HG03520 (cell line): ENCODE results near the gene PRKCE.

Experiments
- ATAC-seq: cut with Tn5 transposase; IDR thresholded peaks from one replicate; pipeline ENCODE4 v1.9.1; 2021; ENCODE audit warnings: mild to moderate bottlenecking, moderate library complexity; ENCODE audit not compliant: unreplicated experiment

Gene PRKCE

DNA sequence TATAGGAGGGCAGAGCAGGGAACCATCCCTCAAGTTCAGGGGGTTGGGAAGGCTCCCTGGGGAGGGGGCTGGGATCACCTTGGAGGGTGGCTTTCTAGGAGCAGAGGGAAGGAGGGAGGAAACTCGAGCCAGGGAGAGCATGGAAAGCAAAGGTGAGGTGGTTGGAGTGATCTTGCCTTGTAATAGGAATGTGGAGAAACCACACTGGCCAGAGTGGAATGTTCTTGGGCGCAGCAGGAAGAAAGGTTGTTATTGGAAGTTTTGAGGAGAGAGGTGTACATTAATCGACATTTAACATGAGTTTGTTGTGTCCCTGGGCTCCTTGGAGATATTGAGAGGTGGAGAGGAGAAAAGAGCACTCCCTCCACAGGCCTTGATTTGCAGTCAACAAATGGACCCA, 272.2 kb downstream of the PRKCE start:
- no peak for ATAC-seq

DNA sequence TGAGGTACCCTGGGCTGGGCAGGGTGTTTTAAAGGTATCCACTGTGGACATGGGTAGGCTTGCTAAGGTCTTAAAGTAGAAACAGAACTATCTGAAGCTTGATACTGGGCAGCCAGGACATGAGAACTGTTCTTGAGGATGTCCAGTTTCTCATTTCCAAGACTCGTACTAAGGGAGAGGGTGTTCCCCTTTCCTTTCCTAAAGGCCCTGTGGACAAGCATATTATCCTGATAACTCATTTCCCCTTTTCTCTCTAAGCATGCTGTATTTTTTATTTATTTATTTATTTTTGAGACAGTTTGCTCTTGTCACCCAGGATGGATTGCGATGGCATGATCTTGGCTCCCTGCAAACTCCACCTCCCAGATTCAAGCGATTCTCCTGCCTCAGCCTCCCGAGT, 273.6 kb downstream of the PRKCE start:
- no peak for ATAC-seq

DNA sequence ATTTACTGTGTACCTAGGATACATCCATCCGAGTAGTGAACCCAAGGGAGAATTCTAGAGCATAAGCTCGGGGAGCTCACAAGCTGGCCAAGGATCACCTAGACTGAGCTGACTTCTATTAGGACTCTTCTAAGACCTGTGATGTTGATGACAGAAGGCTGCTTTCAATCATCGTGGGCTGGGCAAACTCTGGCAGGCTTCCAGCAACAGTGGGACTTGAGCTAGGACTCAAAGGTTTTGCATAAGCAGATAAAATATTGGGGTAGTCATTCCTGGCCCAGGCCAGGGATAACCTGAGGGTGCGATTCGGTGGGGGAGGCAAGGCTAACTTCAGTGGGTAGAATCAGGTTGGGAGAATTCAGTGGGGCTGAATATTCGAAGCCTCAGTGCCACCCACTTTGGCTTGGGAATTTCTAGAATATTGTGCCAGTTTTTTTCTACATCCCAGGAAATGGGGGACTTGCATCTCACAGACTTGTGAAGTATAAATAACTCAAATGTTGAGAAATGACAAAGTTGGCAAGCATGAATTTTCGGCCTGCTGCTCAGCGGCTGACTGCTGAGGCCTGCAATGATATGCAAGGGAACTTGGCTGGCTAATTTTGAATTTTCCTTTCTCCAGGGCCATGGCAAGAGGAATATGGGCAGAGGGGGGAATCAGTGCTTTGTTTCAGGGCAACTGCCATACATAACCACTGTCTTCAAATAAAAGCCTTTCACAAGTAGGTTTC, 274.3 kb downstream of the PRKCE start:
- ATAC-seq, result no peak

DNA sequence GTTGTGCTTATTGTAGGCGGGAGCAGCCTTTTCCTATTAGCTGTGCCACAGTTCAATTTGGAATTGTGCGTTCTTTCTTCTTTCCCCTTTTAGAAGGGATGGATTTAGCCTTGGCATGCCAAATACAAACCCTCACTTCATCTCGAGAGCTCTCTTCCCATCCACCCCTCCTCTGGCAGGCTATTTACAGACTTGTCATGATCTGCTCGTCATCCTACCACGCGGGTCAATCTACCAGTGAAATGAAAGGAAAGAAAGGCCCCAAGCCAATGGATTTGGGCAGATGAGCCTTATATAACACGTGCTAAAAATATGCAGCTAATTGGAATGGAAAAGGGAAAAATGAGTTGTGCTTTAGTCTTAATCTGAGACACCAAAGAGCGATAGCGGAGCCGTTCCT, 277.5 kb downstream of the PRKCE start:
- no peak for ATAC-seq

DNA sequence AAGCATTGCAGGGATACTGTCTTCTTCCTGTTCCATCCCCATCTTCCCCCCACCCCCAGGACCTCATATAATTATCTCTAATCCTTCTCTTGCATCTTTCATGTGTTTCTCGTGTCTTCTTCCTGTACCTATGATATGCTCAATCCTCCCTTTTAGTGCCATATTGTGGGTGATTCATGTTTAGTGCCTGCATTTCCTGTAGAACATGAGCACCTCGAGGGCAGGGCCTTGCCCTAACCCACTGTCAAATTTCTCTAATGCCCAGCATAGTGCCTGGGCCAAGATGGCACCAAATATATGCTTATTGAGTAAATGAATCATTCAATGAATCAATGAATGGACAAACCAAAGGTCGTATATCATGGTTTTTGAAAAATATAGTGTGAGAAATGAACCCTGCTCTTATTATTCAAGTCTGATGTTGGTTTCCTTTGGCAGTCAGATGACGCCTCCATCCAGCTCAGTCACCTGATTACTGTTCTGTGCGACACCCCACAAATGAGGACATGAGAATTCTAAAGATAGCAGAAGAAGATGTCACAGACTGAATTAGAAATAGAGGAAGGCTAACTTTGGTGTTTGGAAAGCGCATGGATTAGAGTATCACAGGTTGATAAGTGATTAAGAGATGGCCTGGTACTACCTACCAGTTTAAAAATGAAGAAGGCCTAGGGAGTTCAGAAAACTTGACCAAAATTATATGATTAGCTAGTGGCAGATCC, 278.4 kb downstream of the PRKCE start:
- ATAC-seq, result no peak

DNA sequence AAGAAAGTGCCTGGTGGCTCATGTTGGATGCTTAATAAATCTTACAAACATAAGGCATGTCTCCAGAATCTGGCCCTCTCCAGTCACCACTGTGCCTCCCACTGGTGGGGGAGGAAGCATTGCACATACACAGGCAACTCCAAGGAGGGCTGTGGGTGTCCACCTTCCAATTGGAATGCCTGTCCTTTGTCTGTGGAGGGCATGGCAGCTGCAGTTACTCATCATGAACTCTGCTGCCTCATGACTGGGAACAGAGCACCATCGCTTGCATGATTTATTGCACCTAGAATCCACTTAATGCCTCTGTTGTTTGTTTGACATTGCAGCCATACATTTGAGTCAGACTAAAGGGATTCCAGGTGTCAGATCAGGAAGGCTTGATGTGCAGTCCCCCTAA, 278.9 kb downstream of the PRKCE start:
- no peak for ATAC-seq

DNA sequence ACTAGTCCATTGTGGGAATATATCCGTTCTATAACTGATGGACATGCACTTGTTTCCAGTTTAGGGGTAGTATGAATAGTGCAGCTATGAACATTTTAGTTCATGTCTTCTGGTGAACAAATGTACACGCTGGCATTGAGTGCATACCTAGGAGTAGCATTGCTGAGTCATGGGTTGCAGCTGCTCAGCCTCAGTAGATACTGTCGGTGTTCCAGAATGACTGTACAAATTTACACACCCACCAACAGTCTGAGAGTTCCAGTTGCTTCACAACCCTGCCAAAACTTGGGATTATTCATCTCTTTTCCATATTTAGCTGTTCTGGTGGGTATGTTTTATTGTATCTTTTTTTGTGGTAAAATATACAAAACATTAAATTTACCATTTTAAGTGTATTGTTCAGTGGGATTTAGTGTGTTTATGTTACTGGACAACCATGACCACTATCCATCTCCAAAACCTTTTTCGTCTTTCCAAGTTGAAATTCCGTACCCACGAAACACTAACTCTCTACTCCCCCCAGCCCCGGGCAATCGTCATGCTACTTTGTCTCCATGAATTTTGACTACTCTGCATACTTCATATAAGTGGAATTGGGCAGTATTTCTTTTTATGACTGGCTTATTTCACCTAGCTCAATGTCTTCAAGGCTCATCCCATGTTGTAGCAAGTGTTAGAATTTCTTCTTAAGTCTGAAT, 281.0 kb downstream of the PRKCE start:
- ATAC-seq, result no peak

DNA sequence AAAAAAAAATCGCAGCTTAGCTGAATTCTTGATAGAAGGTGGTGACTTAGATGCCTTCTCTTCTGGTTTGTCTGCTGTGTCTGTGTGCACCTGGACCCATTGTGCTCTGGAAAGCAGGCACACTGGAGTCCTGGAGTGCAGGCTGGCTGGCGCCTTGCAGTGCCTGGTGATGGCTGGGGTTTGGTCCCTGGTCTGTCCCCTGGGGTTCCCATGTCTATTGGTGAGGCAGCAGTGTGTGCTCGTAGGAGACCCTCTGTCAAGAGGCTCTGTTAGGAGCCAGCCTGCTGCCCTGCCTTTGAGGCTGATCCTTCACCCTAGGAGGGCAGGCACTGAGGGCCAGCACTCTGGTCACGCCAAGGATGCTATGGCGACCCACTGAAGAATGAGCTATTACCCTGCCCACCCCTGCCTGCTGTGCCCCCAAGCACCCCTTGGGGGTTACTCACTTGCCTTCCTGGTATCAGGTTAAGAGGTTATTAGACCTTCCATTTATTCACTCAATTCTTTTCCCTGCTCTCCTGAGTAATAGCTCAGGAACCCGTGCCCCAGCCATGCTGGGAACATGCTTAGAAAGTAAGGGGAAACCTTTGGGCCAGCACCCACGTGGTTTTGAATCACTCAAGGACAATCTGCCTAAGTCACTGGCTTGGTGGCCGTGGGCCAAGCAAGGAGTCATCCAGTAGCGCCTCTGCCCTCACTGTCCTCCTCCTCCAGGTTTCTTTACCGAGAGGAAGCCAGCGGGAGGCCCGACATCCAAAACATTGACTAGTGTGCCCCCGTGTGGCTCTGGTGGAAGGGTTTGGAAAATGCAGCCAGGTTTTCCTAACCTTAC, 284.5 kb downstream of the PRKCE start:
- no peak for ATAC-seq

DNA sequence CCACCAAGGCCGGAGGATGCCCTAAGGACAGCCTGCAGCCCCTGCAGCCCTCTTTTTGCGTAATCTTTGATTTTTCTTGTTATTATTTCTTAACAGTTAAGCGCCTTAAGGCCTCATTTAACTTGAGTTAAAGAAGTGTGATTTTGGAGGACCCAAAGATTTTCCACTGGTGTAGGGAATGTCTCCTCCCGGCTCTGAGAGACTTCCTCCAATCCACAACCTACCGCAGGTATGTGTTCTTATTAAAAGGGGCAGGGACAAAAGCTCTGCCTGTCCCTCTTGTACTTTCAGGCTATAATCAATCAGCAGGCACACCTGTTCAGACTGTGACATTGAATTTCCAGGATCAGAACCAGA, 285.1 kb downstream of the PRKCE start:
- no peak for ATAC-seq

DNA sequence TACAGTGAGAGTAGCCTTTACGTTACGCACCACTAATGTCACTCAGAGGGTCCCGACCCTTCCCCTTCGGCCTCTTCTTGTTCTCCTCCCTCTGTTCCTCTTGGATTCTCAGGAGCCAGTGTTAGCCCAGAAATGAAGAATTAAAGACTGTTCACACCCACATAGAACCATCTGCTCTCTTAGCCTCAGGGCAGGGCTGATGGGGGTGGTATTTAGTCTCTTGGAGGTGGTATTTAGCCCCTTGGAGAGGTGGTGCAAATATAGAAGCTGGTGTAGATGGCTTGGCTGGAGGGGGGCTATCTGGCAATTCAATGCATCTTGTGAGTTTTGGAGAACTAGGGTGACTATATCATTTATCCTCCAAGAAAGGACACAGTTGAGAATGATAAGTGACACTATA, 286.5 kb downstream of the PRKCE start:
- ATAC-seq, result no peak

DNA sequence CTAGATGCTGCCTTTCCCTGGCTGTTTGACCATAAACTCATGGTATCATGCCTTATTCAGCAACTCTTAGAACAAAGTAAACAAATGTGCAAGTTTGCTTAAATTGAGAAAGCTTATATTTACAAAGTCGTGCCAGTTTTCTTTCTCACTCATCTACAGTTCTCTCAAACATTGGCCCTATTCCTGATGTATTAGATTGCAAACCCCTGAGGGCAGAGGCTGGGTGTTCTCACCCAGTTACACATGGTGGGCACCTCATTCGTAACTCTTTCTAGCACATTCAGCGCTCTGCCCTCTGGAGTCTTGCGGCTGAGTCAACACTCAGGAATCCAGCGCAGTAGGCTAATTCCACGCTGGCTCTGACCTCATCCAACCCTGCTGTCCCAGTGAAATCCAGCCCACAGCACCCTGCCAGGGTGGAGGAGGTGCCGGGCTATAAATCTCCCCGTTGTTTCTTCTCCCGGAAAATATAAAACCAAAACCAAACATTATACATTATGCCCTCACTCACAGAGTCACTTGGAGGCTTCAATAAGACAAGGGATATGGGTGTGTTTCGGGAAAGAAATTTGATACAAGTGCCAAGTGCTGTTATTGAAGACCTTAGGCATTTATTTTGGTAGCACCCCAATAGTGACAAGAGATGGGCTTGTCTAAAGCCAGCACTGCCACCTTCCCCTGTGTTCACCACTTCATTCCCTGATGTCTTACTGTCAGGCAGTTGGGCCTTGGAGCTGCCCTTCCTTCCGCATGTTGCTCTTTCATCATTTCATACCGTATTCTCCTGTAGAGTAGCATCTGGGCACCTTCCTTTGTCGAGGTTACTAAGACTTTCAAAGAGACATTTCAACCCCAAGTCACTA, 287.4 kb downstream of the PRKCE start:
- ATAC-seq, result no peak

DNA sequence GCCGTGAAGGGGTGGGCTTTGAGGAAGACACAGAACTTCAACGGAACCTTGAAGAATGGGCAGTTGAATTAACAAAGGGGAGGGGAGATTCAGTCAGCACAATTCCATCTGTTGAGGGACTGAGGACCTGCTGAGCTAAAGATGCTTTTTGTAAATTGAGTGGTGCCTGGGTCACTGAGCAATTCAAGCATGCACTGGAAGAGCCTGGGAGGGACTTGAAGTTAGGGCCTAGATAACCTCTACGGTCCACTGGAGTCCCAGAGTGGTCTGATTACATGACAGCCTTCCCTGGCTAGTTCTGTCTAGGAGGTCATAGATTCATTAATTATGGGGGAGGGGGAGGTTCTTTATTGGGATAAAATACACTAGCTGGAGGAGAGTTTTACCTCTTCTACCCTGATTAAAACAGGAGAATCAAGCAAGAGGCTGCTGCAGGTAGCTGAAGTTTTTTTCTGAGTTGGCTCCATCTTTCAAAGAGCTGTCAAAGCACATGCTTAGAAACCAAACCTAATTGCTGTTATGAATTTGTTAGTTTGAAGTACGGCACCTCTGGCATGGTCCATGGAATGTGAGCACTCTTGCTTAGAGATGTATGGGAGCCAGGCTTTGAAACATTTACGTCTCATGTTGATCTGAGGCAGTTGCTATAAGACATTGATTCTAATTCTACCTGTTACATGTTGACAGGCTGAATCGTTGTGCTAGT, 290.2 kb downstream of the PRKCE start:
- no peak for ATAC-seq

DNA sequence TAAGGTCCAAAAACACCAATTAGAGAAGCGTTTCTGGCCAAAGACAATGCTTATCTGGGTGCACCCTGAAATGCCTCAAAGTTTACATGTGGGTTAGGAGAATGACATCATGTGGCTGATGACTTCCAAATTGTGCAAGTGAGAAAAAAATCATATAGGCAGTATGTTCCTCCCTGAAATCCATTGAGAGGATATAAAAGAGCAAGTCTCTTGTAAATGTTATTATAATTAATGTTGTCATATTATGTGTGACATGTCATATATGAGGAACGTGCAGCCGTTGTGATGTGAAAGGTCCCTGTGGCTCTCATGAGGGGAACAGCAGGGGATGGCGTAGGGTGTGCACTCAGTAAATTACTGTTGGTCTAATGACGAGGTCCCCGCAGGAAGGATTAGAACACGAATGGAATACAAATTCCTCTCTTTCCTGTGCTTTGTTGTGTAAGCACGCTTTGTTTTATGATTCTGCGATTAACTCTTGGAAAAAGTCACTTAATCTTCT, 290.8 kb downstream of the PRKCE start:
- no peak for ATAC-seq

DNA sequence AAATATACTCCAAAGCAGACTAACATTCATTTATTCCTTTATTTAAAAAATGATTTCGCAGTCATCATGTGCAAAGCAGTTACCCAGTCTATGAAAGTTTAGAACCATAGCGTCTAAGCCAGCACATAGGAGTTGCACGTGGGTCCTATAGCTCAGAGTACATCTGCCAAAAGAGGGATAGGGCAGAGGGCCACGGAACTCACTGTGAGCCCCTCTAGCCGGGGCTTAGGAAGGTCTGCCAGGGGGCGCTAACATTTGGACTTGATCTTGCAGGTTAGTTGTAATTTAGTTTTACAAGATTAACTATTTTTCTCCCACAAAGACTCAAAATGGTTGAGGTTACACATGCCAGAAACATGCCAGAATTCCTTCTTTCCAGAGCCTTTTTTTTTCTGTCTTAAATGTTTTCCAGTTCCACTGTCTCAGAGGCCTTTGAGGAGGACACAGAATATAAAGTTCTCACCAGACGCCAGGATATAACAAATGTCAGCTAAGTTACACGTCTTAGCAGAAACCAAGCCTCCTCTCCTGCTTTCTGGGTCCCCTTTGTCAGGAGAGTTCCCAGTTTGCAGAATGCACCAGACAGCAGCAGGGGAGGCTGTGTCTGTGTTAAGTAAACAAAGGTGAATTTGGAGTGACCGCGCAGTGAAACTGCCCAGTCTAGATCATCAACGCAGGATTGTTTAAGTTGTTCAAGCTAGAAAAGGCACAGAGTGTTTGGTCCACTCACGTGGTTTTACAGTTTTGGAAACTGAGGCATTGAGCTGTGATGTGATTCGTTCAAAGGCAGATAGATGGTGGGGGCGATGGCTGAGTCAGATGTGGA, 292.0 kb downstream of the PRKCE start:
- ATAC-seq, result no peak

DNA sequence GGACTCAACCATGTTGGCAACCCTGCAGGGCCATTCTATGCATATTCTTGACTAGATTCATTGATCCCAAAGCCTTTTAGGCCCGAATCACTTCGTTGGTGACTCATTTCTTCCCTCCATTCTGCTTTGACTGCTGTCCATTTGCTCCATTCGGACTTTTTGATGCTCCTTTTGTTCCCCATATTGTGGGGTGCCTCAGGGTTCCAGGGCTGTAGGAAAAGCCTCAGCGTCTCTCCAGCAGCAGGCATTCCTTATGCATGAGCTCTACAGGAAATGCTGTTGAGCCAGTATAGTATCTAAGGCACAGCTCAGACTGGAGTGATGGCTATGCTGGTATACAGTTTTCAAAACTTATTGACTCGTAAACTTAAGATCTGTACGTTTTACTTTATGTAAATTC, 292.6 kb downstream of the PRKCE start:
- no peak for ATAC-seq

DNA sequence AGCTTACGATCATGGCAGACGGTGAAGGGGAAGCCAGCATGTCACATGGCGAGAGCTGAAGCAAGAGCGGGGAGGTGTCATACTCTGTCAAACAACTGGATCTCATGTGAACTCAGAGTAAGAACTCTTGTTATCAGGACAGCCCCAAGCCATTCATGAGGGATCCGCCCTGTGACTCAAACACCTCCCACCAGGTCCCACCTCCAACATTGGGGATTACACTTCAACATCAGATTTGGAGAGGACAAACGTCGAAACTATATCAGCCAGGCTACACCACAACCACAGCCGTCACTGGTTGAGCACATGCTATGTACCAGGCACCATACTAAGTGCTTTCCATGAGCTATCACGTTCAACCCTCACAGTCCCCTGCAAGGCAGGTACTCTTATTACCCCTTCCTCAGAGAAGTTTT, 293.8 kb downstream of the PRKCE start:
- no peak for ATAC-seq

DNA sequence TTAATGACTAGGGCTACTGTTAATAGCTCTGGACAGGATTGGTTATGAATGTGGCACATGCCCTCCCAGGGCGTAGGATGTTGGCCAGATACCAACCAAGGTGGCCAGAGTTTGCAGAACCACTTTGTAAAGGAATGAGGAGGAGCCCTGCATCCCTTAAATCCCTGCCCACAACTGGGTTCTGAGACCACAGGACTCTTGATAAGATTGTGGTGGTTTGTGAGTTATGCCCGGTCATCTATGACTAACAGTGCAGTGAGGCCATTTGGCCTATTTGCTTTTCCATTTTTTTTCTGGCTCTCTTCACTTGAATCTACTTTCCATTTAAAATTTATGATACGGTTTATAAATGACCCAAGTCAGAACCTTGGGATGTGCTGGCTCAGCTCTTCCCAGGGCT, 294.5 kb downstream of the PRKCE start:
- ATAC-seq, result no peak

DNA sequence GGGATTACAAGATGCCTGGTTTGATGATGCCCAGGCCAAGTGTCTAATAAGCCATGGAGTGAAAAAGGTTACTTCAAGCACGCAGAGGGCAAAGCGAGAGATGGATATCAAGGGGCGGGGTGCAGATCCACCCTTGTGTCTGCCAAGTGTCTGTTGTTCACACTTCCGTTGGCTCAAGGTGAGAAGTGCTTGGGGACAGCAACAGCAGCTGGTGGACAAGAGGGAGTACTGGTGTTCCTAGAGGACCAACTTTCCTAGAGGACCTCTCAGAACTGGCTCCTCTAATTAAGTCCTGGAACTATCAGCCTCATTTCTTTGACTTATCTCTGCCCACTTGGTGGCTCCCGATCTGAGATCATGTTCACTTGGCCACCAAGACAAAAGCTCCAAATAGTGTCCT, 299.1 kb downstream of the PRKCE start:
- no peak for ATAC-seq
